Spleen (tissue), 11 donors: ENCODE results near the gene GBE1. TPM values are rescaled to one million over a fixed set of nuclear protein-coding genes. Genes with fewer than 3 reads are reported as not detected.

ENCODE experiments used
- DNase-seq: peaks from one replicate; pipeline ENCODE4 v3.0.0-alpha.2; 2020
- H3K27ac ChIP-seq, 8 donors: fragments of 200-600 bp; sonication (generic) in 7 of 8; 1 replicate in 4 of 8; 2 replicates in 4 of 8; pipeline versions ENCODE4 v1.5.0 to v1.8.0; 2016 to 2021; ENCODE audit warnings: inconsistent platforms in 4 of 8, mild to moderate bottlenecking in 4 of 8, moderate library complexity in 1 of 8
- H3K27me3 ChIP-seq, 7 donors: fragments of 200-600 bp; sonication (generic) in 6 of 7; replicated peaks in 1 of 7; 1 replicate in 4 of 7; 2 replicates in 3 of 7; pipeline versions ENCODE4 v1.5.0 to v1.8.0; 2016 to 2021; ENCODE audit warnings: inconsistent platforms in 3 of 7, mild to moderate bottlenecking in 1 of 7
- H3K36me3 ChIP-seq, 6 donors: fragments of 200-600 bp; sonication (generic) in 5 of 6; 1 replicate in 4 of 6; 2 replicates in 2 of 6; pipeline versions ENCODE4 v1.5.0 to v1.8.0; 2016 to 2021; ENCODE audit warnings: inconsistent platforms in 2 of 6
- H3K4me1 ChIP-seq, 6 donors: fragments of 200-600 bp; sonication (generic) in 5 of 6; 1 replicate in 3 of 6; 2 replicates in 3 of 6; pipeline versions ENCODE4 v1.5.0 to v1.8.0; 2016 to 2021; ENCODE audit warnings: inconsistent platforms in 3 of 6
- H3K4me3 ChIP-seq, 8 donors: fragments of 200-600 bp; sonication (generic) in 7 of 8; 1 replicate in 4 of 8; 2 replicates in 4 of 8; pipeline versions ENCODE4 v1.5.0 to v1.8.0; 2016 to 2021; ENCODE audit warnings: inconsistent platforms in 4 of 8, mild to moderate bottlenecking in 4 of 8, moderate library complexity in 2 of 8
- H3K9me3 ChIP-seq, 8 donors: fragments of 200-600 bp; sonication (generic) in 7 of 8; 1 replicate in 4 of 8; 2 replicates in 4 of 8; pipeline versions ENCODE4 v1.5.0 to v1.8.0; 2016 to 2021; ENCODE audit warnings: inconsistent platforms in 4 of 8
- POLR2A ChIP-seq, 3 donors: fragments of 450-650 bp; IDR thresholded peaks; one replicate each; pipeline ENCODE4 v1.5.1; 2017; ENCODE audit warnings: antibody characterized with exemption in 3 of 3, mild to moderate bottlenecking in 1 of 3
- POLR2AphosphoS5 ChIP-seq, 3 donors: sonication (generic); formaldehyde crosslinking; IDR thresholded peaks; one replicate each; pipeline ENCODE4 v1.5.1; 2017; ENCODE audit warnings: antibody characterized with exemption in 3 of 3
- WGBS, 5 donors: extraction: QIAGEN DNeasy Blood & Tissue Kit in 3 of 5; methylation state at CpG; one replicate each; pipeline versions ENCODE4 v1.1.5 to v1.1.7; 2013 to 2018; 5-methylcytosine and 5-hydroxymethylcytosine counted together
- intact Hi-C: fragments of 100-400 bp; cut with DNase I; formaldehyde crosslinking; loops from one replicate; pipeline ENCODE4 v1.15.0; 2023; ENCODE audit warnings: low total_unique reads
- polyA plus RNA-seq, 3 donors: library from polyadenylated mRNA; stranded (reverse); fragments of 200-250 nt; gene quantifications; one replicate each; pipeline ENCODE4 v1.2.1, GENCODE V29; 2013
- total RNA-seq, 7 donors: library from RNA; depleted of rRNA in 3 of 7; stranded (reverse); fragments of >200 nt in 3 of 7; fragmentation: NEBNext Ultra II Directional in 4 of 7; extraction: Animal tissue kit (Norgen Biotek cat#: 25700) in 4 of 7; gene quantifications; one replicate each; pipeline versions ENCODE4 v1.1.0 to v1.2.1, GENCODE V29; 2016 to 2021
- TF ChIP-seq, protein P1 (sequence below), 11 experiments: fragments of 200-600 bp in 7 of 11; fragments of 450-650 bp in 4 of 11; sonication (generic) in 4 of 11; IDR thresholded peaks in 8 of 11; conservative IDR thresholded peaks in 3 of 11; 1 replicate in 7 of 11; 2 replicates in 4 of 11; pipeline versions ENCODE4 v1.4.0 to v1.8.0; 2016 to 2021; ENCODE audit warnings: antibody characterized with exemption in 11 of 11, inconsistent platforms in 4 of 11, mild to moderate bottlenecking in 1 of 11
- donor health status: healthy with polysubstance abuse.
- donor health status: DM: no; HTN: no; CAD: no; lungs with moderate emphysema.
- donor health status: DM: no; HTN: no; CAD: no.
- donor health status: Bipolar disorder and iron deficiency.
- donor health status: healthy.
- donor health status: DM: no; HTN: no; CAD: no.
- donor health status: DM: yes; HTN: yes; CAD: no.

GBE1 gene
- total and polyA plus RNA-seq, 10 donors: 5.0 to 34.3 (median 21.5) TPM

DNA sequence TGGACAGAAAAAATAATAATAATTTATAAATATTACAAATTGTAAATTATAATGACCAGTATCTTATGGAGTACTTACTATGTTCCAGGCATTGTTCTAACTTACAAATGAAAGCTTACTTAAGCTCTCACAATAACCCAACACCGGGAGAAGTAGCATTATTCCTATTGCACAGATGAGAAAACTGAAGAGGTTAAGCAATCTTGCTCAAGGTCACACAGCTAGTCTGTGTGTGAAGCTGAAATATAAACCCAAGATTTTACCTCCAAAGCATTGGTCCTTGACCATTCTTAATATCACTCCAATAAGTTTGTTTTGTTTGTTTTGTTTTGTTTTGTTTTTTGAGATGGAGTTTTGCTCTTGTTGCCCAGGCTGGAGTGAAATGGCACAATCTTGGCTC, 43.1 kb downstream of the GBE1 start:
- WGBS, 5 donors: 72 to 93% (median 83%) methylated on average over 1 of the region's 1 CpG
- Histone ChIP-seq H3K9me3 (no peaks in the 10 kb centered on the region), H3K4me1 (peaks cover 0 to 4% (median 0%) of the 10 kb centered on the region in 6 donors), H3K36me3 (no peaks in the 10 kb centered on the region), H3K27ac (no peak overlapping the region), H3K4me3 (no peak overlapping the region), H3K27me3 (no peaks in the 10 kb centered on the region)
- TF ChIP-seq POLR2AphosphoS5 (IDR thresholded peaks at IDR 0.05) (no peak), POLR2A (IDR thresholded peaks at IDR 0.05) (no peak)
- TF ChIP-seq, protein P1, sequence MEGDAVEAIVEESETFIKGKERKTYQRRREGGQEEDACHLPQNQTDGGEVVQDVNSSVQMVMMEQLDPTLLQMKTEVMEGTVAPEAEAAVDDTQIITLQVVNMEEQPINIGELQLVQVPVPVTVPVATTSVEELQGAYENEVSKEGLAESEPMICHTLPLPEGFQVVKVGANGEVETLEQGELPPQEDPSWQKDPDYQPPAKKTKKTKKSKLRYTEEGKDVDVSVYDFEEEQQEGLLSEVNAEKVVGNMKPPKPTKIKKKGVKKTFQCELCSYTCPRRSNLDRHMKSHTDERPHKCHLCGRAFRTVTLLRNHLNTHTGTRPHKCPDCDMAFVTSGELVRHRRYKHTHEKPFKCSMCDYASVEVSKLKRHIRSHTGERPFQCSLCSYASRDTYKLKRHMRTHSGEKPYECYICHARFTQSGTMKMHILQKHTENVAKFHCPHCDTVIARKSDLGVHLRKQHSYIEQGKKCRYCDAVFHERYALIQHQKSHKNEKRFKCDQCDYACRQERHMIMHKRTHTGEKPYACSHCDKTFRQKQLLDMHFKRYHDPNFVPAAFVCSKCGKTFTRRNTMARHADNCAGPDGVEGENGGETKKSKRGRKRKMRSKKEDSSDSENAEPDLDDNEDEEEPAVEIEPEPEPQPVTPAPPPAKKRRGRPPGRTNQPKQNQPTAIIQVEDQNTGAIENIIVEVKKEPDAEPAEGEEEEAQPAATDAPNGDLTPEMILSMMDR (IDR thresholded peaks at IDR 0.05 in 8 of 11, conservative IDR thresholded peaks at IDR 0.05 in 3 of 11): no peak
- no peak for DNase-seq
- intact Hi-C loops: no loop called here

DNA sequence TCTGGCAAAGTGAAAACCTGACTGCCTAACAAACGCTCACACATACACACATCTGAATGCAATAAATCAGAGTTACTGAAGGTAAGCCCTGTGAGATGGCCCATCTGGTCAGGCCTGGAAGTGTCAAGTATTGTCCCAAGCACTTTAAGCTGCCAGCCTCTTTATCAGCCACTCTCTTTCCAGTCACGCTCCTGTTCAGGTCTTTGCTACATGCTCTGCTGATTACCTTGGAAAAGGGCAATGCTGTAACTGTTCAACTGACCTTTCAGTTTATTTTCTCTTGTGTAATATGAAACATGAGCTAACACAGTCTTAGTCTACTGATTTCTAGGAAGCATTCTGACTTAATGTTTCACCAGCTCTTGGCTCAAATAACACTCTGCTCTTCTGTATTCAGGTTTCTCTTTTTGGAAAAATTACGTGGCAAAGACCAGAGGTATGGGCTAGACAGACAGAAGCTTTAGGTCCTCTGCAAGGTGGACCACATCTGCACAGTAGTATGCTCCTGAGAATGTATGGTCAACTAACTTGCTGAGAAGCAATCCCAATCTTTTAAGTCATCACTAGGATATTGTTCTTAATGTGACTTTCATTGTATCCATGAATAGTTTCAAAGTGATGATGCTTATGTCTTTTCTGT, 44.5 kb downstream of the GBE1 start:
- Histone ChIP-seq H3K27ac (no peak overlapping the region), H3K4me3 (no peak overlapping the region), H3K36me3 (no peaks in the 10 kb centered on the region), H3K9me3 (no peaks in the 10 kb centered on the region), H3K27me3 (no peaks in the 10 kb centered on the region), H3K4me1 (peaks cover 0 to 4% (median 0%) of the 10 kb centered on the region in 6 donors)
- TF ChIP-seq POLR2AphosphoS5 (IDR thresholded peaks at IDR 0.05): no peak
- no peak for TF ChIP-seq POLR2A (IDR thresholded peaks at IDR 0.05)
- TF ChIP-seq, protein P1 (IDR thresholded peaks at IDR 0.05 in 8 of 11, conservative IDR thresholded peaks at IDR 0.05 in 3 of 11): no peak
- intact Hi-C loops: no loop called here
- WGBS, 5 donors: 71 to 86% (median 74%) methylated on average over 3 of the region's 3 CpGs
- no peak for DNase-seq

DNA sequence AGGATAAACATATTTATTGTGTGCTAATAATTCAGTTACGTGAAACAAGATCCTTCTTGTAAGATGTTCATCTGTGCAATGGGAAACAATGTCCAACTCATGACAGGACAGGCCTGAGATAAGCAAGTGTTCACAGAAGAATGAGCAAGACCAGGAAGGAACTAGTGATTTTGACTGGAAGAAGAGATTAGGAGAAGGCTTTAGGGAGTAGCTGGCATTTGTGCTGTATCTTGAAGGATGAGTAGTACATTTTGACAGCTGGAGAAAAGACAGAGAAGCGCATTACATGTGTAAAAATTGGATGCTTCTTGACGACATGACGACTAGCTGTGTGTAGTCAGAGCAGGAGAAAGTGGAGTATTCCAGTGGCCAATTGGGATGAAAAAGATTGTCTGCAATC, 48.4 kb downstream of the GBE1 start:
- Histone ChIP-seq H3K9me3 (no peaks in the 10 kb centered on the region), H3K27me3 (no peaks in the 10 kb centered on the region), H3K4me1 (peaks cover 0 to 10% (median 2%) of the 10 kb centered on the region in 6 donors), H3K27ac (no peak overlapping the region), H3K4me3 (no peak overlapping the region), H3K36me3 (no peaks in the 10 kb centered on the region)
- TF ChIP-seq POLR2AphosphoS5 (IDR thresholded peaks at IDR 0.05): no peak
- TF ChIP-seq POLR2A (IDR thresholded peaks at IDR 0.05): no peak
- TF ChIP-seq, protein P1 (IDR thresholded peaks at IDR 0.05 in 8 of 11, conservative IDR thresholded peaks at IDR 0.05 in 3 of 11): no peak
- intact Hi-C loops: no loop called here
- 88 to 99% (median 96%) methylated on average over 4 of the region's 4 CpGs for WGBS, 5 donors
- DNase-seq: no peak

DNA sequence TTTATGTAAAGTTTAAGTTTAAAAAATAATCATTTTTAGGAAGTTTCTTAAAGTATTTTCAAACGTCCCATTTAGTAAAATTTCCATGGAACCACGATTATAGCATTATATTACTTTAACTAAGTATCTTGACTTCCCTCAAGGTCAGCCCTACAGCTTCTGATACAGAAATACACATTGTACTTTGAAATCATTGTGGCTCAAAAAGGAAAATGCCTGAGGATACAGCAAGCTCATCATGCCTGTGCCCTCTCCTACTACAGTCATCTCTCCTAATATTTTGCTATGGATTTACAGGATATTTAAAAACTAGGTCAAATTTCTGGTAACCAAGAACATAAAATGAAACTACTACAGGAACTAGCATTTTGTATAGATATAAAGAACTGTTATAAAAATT, 51.8 kb downstream of the GBE1 start:
- no peak overlapping the region for H3K4me3 ChIP-seq
- peaks cover 0 to 18% (median 0%) of the 10 kb centered on the region in 6 donors for H3K4me1 ChIP-seq
- intact Hi-C loops: no loop called here
- no peaks in the 10 kb centered on the region for H3K27me3 ChIP-seq
- H3K36me3 ChIP-seq: peaks cover 0 to 7% (median 0%) of the 10 kb centered on the region in 6 donors
- no peak for DNase-seq
- no peaks in the 10 kb centered on the region for H3K9me3 ChIP-seq
- 70 to 86% (median 79%) methylated on average over 2 of the region's 2 CpGs for WGBS, 5 donors
- H3K27ac ChIP-seq: no peak overlapping the region
- TF ChIP-seq, protein P1 (IDR thresholded peaks at IDR 0.05 in 8 of 11, conservative IDR thresholded peaks at IDR 0.05 in 3 of 11): no peak
- TF ChIP-seq POLR2A (IDR thresholded peaks at IDR 0.05) (no peak), POLR2AphosphoS5 (IDR thresholded peaks at IDR 0.05) (no peak)
